Measurements from ENCODE around the gene ANKFN1. TPM values are rescaled to one million over a fixed set of nuclear protein-coding genes. Genes with fewer than 3 reads are reported as not detected.

Gene ANKFN1
- total RNA-seq, 1 donor from 2014 or later, result 0.21 TPM

GRCh38 chr17:56297184-56297583 lies 143.9 kb downstream of the ANKFN1 start:
- Mint-ChIP-seq H3K4me1 (peaks cover 4% of the 10 kb centered on the region), H3K27me3 (ENCODE audit: low read depth) (peaks cover 2% of the 10 kb centered on the region), H3K27ac (ENCODE audit: unreplicated experiment) (no peak overlapping the region), H3K9me3 (no peaks in the 10 kb centered on the region), H3K36me3 (ENCODE audit: low read depth) (no peaks in the 10 kb centered on the region), H3K4me3 (no peak overlapping the region)
- TF ChIP-seq, protein P1, sequence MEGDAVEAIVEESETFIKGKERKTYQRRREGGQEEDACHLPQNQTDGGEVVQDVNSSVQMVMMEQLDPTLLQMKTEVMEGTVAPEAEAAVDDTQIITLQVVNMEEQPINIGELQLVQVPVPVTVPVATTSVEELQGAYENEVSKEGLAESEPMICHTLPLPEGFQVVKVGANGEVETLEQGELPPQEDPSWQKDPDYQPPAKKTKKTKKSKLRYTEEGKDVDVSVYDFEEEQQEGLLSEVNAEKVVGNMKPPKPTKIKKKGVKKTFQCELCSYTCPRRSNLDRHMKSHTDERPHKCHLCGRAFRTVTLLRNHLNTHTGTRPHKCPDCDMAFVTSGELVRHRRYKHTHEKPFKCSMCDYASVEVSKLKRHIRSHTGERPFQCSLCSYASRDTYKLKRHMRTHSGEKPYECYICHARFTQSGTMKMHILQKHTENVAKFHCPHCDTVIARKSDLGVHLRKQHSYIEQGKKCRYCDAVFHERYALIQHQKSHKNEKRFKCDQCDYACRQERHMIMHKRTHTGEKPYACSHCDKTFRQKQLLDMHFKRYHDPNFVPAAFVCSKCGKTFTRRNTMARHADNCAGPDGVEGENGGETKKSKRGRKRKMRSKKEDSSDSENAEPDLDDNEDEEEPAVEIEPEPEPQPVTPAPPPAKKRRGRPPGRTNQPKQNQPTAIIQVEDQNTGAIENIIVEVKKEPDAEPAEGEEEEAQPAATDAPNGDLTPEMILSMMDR (conservative IDR thresholded peaks at IDR 0.05), result no peak
- no peak for DNase-seq (ENCODE audit: low read depth, low spot score)

GRCh38 chr17:56298846-56299245 lies 145.6 kb downstream of the ANKFN1 start:
- peaks cover 2% of the 10 kb centered on the region for H3K9me3 Mint-ChIP-seq
- peaks cover 2% of the 10 kb centered on the region for H3K27me3 Mint-ChIP-seq (ENCODE audit: low read depth)
- TF ChIP-seq, protein P1 (conservative IDR thresholded peaks at IDR 0.05), result no peak
- peaks cover 4% of the 10 kb centered on the region for H3K4me1 Mint-ChIP-seq
- no peak for DNase-seq (ENCODE audit: low read depth, low spot score)
- no peaks in the 10 kb centered on the region for H3K36me3 Mint-ChIP-seq (ENCODE audit: low read depth)
- no peak overlapping the region for H3K27ac Mint-ChIP-seq (ENCODE audit: unreplicated experiment)
- no peak overlapping the region for H3K4me3 Mint-ChIP-seq

DNA sequence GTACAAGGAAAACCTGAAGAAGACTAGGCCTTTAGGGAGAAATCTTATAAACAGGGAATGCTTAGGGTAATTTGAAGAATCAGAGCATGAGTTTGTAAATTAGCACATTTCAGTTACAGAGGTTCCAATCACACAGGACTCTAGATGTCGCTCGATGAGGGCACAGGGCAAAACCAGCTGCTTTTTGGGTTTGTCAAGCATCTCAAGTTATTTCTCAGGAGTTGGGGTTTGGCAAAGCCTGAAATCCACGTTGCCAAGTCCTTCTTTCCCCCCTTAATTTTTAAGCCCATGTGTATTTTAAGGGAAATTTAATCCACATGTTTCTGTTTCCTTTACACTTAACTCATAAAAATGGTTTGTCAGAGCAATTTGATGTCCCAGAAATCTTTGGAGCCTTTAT lies 146.9 kb downstream of the ANKFN1 start:
- no peaks in the 10 kb centered on the region for H3K36me3 Mint-ChIP-seq (ENCODE audit: low read depth)

DNA sequence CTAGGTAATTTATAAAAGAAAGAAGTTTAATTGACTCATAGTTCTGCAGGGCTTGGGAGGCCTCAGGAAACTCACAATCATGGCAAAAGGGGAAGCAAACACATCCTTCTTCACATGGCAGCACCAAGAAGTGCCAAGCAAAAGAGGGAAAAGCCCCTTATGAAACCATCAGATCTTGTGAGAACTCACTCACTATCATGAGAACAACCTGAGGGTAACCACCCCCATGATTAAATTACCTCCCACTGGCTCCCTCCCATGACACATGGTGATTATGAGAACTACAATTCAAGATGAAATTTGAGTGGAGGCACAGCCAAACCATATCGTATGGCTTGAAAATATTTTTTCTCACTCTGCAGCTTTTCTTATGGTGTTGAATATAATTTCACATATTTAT lies 151.7 kb downstream of the ANKFN1 start:
- no peaks in the 10 kb centered on the region for H3K27me3 Mint-ChIP-seq (ENCODE audit: low read depth)
- TF ChIP-seq, protein P1 (conservative IDR thresholded peaks at IDR 0.05), result peak; percentile 25
- H3K9me3 Mint-ChIP-seq, result peaks cover 5% of the 10 kb centered on the region
- H3K4me3 Mint-ChIP-seq, result no peak overlapping the region
- DNase-seq (ENCODE audit: low read depth, low spot score), result no peak
- no peaks in the 10 kb centered on the region for H3K36me3 Mint-ChIP-seq (ENCODE audit: low read depth)
- H3K27ac Mint-ChIP-seq (ENCODE audit: unreplicated experiment), result no peak overlapping the region
- no peaks in the 10 kb centered on the region for H3K4me1 Mint-ChIP-seq

More for the DNA sequence above, 146.9 kb downstream of the ANKFN1 start:
- TF ChIP-seq, protein P1 (conservative IDR thresholded peaks at IDR 0.05), result no peak
- peaks cover 2% of the 10 kb centered on the region for H3K27me3 Mint-ChIP-seq (ENCODE audit: low read depth)
- H3K4me3 Mint-ChIP-seq, result no peak overlapping the region
- no peak for DNase-seq (ENCODE audit: low read depth, low spot score)
- H3K9me3 Mint-ChIP-seq, result peaks cover 2% of the 10 kb centered on the region
- H3K4me1 Mint-ChIP-seq, result peaks cover 4% of the 10 kb centered on the region
- no peak overlapping the region for H3K27ac Mint-ChIP-seq (ENCODE audit: unreplicated experiment)

- DNase-seq (ENCODE audit: low read depth, low spot score), result no peak
- no peaks in the 10 kb centered on the region for H3K27me3 Mint-ChIP-seq (ENCODE audit: low read depth)
- H3K9me3 Mint-ChIP-seq, result peaks cover 3% of the 10 kb centered on the region
- H3K36me3 Mint-ChIP-seq (ENCODE audit: low read depth), result no peaks in the 10 kb centered on the region
- no peak overlapping the region for H3K27ac Mint-ChIP-seq (ENCODE audit: unreplicated experiment)
- no peaks in the 10 kb centered on the region for H3K4me1 Mint-ChIP-seq
- TF ChIP-seq, protein P1 (conservative IDR thresholded peaks at IDR 0.05), result no peak
- H3K4me3 Mint-ChIP-seq, result no peak overlapping the region
These were observed 156.6 kb downstream of the ANKFN1 start for GRCh38 chr17:56309897-56310296.

DNA sequence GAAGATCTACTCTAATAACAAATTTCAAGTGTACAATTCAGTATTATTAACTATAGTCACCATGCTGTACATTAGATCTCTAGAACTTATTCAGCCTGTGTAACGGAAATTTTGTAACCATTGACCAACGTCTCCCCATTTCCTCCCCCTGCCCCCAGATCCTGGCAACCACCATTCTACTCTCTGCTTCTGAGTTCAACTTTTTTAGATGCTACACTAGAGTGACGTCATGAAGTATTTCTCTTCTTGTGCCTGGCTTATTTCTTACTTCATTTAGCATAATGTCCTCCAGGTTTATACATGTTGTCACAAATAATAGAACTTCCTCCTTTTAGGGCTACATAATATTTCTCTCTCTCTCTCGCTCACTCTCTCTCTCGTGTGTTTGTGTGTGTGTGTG lies 157.5 kb downstream of the ANKFN1 start:
- TF ChIP-seq, protein P1 (conservative IDR thresholded peaks at IDR 0.05), result no peak
- no peaks in the 10 kb centered on the region for H3K36me3 Mint-ChIP-seq (ENCODE audit: low read depth)
- no peak overlapping the region for H3K4me3 Mint-ChIP-seq
- no peak for DNase-seq (ENCODE audit: low read depth, low spot score)
- peaks cover 6% of the 10 kb centered on the region for H3K4me1 Mint-ChIP-seq
- H3K27me3 Mint-ChIP-seq (ENCODE audit: low read depth), result no peaks in the 10 kb centered on the region
- H3K27ac Mint-ChIP-seq (ENCODE audit: unreplicated experiment), result no peak overlapping the region
- H3K9me3 Mint-ChIP-seq, result no peaks in the 10 kb centered on the region

Measured in neural crest cell (in vitro differentiated cells).